ENCODE data around the gene BCKDK.

Gene BCKDK

DNA sequence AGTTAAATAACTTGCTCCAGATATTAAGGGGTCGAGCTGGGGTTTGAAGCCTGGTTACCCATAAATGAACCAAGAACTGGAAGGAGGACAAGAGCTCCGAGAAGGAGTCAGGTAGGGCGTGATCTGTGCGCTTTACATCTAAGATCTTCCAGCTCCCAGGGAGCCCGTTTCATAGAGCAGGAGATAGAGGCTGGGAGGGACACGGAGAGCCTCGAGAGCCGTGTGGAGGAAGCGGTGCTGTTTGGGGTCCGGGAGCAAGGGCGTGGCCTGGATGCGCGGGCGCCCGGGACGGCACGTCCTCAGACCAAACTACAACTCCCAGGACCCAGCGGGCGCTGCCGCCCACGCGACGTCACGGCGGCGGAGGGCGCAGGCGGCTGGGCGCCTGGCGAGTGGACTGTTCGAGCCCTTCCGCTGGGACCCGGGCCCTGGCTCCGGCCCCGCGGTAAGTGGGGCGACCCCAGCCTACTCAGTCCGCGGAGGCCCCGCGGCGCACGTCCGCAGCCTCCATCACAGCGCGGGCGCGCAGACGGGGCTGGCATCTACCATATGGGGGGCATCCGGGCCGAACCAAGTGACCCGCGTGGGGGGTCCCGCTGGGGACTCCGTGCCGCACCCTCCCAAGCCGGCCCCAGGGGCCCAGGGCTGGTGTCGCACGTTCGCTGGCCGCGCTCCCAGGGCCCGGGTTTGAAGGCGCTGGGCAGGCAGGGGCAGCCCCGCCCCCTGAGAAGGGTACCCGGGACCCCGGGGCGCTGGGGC is at the start of gene BCKDK:
BCKDK (plus strand) TSS at position 352 of the 759 bp plus-strand sequence. CDS start 838 bp downstream, outside the sequence.
- DNase-seq (peak; percentile 87), ATAC-seq (peak; percentile 83)

DNA sequence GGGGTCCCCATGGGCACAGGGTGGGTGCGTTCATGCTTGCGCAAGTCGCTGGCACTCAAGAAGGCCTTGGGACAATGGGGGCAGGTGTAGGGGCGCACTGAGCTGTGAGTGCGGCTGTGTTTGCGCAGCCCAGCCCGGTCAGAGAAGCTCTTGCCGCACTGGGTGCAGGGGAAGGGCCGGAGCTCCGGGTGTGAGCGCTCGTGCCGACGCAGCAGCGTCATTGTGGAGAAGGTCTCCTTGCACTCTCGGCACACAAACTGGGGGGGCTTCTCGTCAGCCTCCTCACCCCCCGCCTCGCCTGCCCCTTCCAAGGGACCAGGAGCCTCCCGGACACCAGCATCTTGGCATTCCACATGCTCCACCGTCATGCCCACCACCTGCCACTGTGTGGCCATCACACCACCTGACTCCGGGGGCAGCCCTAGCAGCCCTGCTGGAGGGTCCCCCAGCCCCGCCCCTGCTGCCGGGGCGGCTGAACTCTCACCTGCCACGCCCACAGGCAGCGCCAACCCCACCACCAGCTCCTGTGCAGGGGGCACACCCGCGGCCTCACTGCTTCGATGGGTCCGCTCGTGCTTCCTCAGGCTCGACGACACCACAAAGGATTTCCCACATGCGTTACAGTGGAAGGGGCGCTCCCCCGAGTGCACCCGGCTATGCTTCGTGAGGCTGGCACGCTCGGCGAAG is 46.9 kb upstream of the BCKDK start:
- no peak for ATAC-seq
- DNase-seq, result no peak

DNA sequence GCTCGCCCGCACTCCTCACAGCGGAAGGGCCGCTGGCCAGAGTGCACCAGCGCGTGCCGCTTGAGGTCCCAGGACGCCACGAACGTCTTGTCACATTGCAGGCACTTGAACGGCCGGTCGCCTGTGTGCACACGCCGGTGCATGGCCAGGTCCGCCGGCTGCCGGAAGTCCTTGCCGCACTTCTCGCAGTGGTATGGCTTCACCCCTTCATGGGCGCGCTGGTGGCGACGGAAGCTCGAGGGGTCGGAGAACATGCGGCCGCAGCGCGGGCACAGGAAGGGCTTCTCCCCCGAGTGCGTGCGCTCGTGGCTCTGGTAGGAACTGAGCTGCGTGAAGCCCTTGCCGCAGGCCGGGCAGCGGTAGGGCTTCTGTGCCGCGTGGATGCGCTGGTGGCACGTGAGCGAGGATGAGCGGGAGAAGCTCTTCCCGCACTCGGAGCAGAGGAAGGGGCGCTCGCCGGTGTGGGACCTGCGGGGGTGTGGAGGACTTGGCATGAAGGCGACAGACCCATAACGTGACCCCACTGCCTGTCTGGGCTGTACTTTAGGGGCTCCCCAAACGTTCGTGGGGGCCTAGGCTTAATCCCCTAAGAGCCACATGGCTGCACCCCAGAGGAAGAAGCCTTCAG is 46.3 kb upstream of the BCKDK start:
- ATAC-seq (no peak), DNase-seq (no peak)

DNA sequence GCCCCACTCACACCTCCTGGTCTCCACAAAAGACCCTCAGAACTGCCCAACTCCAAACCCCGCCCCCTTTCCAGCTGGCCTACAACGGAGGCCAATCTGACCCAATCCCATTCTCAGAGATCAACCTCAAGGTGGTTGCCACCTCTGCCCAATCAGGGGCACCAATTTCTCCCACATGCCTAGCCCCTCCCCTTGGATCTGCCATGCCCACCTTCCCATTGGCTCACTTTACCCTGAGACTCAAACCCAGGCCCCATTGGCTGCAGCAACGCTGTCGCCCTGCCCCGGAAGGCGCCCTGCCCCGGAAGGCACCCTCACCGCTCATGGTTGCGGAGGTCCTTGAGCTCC is 44.7 kb upstream of the BCKDK start:
- no peak for DNase-seq
- ATAC-seq, result no peak

DNA sequence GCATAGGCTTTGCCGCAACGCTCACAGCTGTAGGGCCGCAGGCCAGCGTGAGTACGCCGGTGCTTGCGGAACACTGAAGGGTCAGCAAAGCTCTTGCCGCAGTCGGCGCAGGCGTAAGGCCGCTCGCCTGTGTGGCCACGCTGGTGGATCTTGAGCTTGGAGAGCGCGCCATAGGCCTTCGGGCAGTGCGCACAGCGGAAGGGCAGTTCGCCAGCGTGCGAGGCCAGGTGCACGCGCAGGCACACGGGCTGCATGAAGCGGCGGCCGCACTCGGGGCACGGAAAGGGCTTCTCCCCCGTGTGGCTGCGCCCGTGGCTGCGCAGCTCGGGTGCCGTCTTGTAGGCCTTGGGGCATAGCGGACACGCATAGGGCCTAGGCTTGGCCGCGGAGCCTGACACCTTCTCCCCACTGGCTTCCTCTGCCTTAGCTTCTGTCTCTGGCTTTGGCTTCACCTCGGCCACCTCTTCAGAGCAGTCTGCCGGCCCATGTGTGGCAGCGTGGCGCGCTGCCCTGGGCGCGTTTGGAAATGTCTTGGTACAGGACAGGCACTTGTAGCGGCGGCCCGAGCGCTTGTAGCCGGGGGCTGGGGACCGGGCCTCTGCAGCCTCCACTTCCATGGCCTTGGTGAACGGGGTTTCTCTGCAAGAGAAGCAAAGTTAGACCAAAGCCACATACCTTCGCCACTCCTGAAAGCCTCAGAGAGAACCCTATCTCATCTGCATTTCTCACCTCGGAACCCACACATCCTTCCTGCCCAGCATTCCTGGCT is 44.2 kb upstream of the BCKDK start:
- DNase-seq (no peak), ATAC-seq (peak; percentile 28)

DNA sequence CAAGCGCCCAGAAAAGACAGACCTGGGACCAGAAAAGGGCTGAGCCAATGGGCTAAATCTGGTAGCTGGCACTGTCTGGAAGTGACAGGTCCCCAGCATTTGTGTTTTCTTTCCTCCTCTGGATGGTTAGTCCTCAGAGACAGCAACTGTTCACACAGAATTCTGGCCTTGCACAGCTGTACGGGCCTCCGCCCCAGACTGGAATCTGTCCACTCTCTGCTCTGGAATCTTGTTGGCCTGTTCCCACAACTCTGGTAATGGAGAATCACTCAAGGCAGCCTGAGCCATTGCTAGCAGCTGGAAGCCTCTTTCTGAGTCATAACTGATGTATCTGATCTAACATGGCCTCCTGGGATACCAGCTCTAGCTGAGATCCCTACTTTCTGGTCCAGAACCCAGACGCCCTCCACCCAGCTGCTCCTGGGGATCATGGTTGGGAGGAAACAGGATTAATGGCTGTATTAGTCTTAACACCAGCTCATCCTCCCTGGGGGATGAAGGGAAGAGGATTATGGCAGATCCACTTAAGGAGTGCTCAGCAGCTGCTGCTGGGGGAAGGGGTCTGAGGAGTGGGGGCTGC is 43.2 kb upstream of the BCKDK start:
- ATAC-seq (no peak), DNase-seq (no peak)

DNA sequence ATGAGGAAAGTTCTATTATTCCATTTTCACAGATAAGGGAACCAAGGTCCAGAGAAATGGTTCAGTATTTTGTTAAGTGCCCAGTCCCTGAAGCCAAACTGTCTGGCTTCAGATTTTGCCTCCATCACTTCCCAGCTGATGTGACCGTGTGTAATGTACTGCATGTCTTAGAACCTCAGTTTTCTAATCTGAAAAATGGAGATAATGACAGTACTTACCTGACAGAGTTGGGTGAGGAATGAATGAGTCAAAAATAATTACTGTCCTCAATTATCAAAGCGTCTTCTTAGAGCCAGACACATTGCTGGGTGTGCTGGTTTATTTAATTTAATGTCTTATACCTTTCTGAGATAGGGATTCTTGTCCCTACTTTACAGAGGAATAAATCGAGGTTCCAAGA is 40.8 kb upstream of the BCKDK start:
- DNase-seq, result no peak
- ATAC-seq, result no peak

DNA sequence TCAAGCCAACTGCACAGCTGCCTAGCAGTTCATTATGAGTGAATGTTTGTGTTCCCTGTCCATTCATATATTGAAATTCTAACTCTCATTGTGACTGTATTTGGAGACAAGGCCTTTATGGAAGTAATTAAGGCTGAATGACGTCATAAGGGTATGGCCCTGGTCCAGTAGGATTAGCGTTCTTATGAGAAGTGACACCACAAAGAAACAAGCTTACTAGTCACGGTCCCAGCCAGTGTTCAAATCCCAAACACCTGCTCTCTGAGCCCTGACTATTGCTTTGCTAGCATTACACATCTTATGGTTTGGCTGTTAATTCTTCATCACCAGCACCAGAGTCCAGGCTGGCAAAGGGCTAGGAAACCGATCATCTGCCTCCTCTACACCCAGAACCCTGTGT is 36.3 kb upstream of the BCKDK start:
- ATAC-seq (no peak), DNase-seq (no peak)

DNA sequence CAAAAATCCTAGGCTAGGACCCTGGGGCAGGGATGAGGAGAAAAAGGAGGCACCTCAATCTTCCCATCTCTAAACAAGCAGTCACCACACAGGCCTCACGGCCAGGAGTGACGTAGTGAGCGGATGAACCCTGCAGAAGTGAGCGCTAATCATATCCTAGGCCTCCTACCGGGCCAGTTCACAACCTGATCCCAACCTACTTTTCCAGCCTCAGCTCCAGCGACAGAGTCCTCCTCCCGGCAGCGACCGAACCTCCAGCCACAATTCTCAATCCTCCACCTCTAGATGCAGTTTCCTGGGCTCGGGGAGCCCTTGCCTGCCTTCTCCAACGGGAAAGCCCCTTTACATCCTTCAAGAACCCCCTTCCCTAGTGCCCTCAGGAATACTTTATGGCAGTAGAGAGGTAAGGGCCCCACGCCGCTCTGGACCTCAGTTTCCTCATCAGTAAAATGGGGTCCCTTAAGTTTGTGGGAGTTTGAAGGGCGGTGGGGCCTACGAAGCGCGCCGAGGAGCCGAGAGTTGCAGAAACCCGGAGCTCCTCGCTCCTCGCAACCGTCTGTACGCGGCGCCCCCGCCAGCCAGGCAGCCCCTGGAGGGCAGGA is 35.5 kb upstream of the BCKDK start:
- peak; percentile 37 for DNase-seq

DNA sequence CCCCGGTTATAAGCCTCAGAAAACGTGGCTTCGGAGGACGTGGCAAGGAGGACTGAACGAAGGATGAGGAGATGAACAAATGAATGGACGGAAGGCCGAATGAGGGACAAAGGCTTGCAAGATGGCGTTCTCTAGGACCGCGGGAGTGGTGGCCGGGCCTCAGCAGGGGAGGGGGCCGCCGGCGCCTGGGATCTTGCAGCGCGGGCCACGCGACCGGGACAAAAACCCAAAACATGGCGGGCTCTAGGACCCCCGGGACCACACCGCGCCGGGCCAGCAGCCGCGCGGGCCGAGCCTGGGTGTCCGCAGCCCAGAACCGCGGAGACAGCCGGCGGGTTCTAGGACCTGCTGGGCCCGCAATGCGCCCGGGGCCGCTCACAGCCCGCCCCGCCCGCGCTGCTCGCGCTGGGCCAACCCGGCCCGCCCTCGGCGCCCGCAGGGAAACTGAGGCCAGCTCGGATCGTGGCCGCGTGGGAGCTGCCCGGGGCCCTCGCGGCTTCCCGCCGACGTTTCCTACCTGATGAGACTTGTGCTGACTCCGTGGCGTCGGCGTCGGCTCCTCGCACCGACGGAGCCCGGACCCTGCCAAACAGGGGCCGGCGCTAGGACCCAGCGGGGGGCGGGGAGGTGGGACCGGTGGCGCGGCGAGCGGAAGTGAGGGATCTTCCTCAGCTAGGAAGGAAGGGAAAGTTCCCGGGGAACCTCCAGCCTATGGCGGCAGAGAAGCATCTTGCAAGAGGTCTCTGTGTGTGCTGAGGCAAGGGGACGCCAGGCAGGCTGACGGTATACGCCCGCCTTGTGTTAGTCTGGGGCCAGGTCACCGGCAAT is 34.8 kb upstream of the BCKDK start:
- peak; percentile 95 for DNase-seq
- ATAC-seq, result peak; percentile 61

More for the DNA sequence above, 35.5 kb upstream of the BCKDK start:
- ATAC-seq, result no peak

DNA sequence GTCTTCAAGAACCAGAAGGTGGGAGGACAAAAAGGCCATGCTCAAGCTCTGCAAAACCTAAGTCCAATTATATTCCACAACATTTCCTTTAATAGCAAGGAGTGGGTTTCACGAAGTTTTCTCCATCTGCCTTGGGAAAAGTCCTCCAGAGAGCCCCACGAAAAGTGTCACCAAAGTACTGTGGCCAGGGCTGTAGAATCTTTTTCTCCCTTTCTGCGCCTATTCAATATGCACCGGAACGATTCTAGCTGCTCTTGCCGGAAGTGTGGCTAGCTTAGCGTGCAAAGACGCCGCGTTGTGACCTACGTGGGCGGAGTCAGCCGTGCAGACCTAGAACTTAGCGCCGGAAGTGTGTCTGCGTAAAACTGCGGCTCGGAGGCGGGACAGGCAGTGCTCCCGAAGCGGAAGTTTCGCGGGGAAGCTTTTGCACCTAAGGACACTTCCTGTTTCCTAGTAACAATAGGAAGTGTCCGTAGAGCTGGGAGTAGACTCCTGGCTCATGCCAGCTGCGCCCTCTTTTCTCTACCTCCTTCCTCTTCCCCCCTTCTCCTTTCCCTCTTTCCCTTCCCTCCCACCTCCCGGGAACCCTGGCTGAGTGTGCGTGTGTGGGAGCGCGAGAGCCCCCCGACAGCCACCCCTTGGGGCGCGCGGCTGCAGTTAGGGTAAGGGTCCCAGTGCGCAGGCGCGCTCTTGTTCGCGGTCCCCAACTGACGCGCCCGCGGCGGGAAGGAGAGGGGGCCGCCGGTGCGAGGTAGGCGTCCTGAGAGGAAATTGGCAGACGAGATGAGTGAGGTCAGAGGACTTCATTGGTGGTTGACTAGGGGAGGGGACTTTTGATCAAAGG is 34.0 kb upstream of the BCKDK start, which contains the start of the genes ZNF646 and ZNF668:
ZNF646 (plus strand) TSS at position 453 of the 844 bp plus-strand sequence. CDS start 1,903 bp downstream, outside the sequence.
ZNF668 (minus strand) TSS at position 271 of the 844 bp plus-strand sequence. CDS start 9,781 bp downstream, outside the sequence.
- DNase-seq (peak; percentile 97), ATAC-seq (peak; percentile 81)

DNA sequence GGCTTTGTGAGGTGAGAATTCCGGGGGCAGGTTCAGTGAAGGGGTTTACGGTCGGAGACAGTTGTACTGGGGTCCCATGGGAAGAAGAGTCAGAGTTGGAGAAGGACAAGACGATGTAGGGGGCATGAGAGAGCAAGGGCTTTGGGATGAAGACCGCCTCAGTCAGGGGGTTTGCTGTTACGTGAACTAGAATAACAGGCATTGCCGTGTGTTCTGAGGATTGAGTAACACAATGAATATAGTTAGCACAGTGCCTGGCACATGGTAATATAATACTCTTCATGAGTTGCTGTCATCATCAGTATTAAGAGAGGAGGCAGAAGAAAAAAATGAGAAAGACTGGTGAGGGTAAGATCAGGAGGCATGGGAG is 33.4 kb upstream of the BCKDK start:
- no peak for DNase-seq
- no peak for ATAC-seq

DNA sequence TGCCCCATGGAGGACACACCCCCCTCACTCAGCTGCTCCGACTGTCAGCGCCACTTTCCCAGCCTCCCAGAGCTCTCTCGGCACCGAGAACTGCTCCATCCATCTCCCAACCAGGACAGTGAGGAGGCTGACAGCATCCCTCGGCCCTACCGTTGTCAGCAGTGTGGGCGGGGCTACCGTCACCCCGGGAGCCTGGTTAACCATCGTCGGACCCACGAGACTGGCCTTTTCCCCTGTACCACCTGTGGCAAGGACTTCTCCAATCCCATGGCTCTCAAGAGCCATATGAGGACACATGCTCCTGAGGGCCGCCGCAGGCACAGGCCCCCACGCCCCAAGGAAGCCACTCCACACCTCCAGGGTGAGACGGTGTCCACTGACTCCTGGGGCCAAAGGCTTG is 31.9 kb upstream of the BCKDK start:
- no peak for ATAC-seq
- no peak for DNase-seq

DNA sequence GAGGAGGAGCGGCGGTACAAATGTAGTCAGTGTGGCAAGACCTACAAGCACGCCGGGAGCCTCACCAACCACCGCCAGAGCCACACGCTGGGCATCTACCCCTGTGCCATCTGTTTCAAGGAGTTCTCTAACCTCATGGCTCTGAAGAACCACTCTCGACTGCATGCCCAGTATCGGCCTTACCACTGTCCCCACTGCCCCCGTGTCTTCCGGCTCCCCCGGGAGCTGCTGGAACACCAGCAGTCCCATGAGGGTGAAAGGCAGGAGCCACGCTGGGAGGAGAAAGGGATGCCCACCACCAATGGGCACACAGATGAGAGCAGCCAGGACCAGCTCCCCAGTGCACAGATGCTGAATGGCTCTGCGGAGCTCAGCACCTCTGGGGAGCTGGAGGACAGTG is 31.2 kb upstream of the BCKDK start:
- ATAC-seq (no peak), DNase-seq (no peak)

DNA sequence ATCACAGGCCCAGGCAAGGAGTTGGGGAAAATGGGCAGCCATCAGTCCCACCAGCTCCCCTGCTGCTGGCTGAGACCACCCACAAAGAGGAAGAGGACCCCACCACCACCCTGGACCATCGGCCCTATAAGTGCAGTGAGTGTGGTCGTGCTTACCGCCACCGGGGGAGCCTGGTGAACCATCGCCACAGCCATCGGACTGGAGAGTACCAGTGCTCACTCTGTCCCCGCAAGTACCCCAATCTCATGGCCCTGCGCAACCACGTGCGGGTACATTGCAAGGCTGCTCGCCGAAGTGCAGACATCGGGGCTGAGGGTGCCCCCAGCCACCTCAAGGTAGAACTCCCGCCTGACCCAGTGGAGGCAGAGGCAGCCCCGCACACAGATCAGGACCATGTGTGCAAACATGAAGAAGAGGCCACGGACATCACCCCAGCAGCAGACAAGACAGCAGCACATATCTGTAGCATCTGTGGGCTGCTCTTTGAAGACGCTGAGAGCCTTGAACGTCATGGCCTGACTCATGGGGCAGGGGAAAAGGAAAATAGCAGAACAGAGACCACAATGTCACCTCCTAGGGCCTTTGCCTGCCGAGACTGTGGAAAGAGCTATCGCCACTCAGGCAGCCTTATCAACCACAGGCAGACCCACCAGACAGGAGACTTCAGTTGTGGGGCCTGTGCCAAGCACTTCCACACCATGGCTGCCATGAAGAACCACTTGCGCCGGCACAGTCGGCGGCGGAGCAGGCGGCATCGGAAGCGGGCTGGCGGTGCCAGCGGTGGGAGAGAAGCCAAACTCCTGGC is 30.4 kb upstream of the BCKDK start:
- DNase-seq (no peak), ATAC-seq (no peak)

DNA sequence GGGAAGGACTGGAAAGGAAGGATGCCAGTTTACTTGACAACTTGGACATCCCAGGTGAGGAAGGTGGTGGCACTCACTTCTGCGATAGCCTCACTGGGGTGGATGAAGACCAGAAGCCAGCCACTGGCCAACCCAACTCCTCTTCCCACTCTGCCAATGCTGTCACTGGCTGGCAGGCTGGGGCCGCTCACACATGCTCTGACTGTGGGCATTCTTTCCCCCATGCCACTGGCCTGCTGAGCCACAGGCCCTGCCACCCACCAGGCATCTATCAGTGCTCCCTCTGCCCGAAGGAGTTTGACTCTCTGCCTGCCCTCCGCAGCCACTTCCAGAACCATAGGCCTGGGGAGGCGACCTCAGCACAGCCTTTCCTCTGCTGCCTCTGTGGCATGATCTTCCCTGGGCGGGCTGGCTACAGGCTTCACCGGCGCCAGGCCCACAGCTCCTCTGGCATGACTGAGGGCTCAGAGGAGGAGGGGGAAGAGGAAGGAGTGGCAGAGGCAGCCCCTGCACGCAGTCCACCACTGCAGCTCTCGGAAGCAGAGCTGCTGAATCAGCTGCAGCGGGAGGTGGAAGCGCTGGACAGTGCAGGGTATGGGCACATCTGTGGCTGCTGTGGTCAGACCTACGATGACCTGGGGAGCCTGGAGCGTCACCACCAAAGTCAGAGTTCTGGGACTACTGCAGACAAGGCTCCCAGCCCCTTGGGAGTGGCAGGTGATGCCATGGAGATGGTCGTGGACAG is 29.4 kb upstream of the BCKDK start:
- ATAC-seq (no peak), DNase-seq (no peak)

DNA sequence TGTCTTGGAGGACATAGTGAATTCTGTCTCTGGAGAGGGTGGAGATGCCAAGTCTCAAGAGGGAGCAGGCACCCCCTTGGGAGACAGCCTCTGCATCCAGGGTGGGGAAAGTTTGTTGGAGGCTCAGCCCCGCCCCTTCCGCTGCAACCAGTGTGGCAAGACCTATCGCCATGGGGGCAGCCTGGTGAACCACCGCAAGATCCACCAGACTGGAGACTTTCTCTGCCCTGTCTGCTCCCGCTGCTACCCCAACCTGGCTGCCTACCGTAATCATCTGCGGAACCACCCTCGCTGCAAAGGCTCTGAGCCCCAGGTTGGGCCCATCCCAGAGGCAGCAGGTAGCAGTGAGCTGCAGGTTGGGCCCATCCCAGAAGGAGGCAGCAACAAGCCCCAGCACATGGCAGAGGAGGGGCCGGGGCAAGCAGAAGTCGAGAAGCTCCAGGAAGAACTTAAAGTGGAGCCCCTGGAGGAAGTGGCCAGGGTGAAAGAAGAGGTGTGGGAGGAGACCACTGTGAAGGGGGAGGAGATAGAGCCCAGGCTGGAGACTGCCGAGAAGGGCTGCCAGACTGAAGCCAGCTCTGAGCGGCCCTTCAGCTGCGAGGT is 28.7 kb upstream of the BCKDK start:
- ATAC-seq (no peak), DNase-seq (no peak)
